Skeletal muscle satellite cell (primary cell): ENCODE measurements around the gene ZNF335.

ENCODE experiments used
- H3K27me3 ChIP-seq: 2 replicates; pipeline ENCODE4 v1.7.0; 2013; ENCODE audit warnings: low read length; ENCODE audit not compliant: control insufficient read depth, insufficient read depth
- H3K36me3 ChIP-seq: 2 replicates; pipeline ENCODE4 v1.7.0; 2013; ENCODE audit warnings: mild to moderate bottlenecking, control low read depth, low read length; ENCODE audit not compliant: insufficient read depth
- H3K4me1 ChIP-seq: 2 replicates; pipeline ENCODE4 v1.7.0; 2013; ENCODE audit warnings: low read length; ENCODE audit not compliant: control insufficient read depth, insufficient read depth
- H3K4me2 ChIP-seq: 2 replicates; pipeline ENCODE4 v1.7.0; 2013; ENCODE audit warnings: mild to moderate bottlenecking, low read length
- H3K4me3 ChIP-seq: 2 replicates; pipeline ENCODE4 v1.7.0; 2013; ENCODE audit warnings: low read length
- H3K9ac ChIP-seq: 2 replicates; pipeline ENCODE4 v1.7.0; 2013; ENCODE audit warnings: mild to moderate bottlenecking, low read depth, low read length, moderate library complexity
- H3K9me3 ChIP-seq: replicated peaks from 2 replicates; pipeline ENCODE4 v1.7.0; 2013; ENCODE audit warnings: mild to moderate bottlenecking, control low read depth, low read length

The ZNF335 gene

GRCh38 chr20:45981261-45981660 lies 9.3 kb upstream of the ZNF335 start:
- no peak overlapping the region for H3K4me3 ChIP-seq
- H3K9ac ChIP-seq = no peak overlapping the region
- no peaks in the 10 kb centered on the region for H3K36me3 ChIP-seq
- H3K4me2 ChIP-seq = no peak overlapping the region
- H3K4me1 ChIP-seq = no peaks in the 10 kb centered on the region
- H3K9me3 ChIP-seq = no peaks in the 10 kb centered on the region
- peaks cover 25% of the 10 kb centered on the region for H3K27me3 ChIP-seq

DNA sequence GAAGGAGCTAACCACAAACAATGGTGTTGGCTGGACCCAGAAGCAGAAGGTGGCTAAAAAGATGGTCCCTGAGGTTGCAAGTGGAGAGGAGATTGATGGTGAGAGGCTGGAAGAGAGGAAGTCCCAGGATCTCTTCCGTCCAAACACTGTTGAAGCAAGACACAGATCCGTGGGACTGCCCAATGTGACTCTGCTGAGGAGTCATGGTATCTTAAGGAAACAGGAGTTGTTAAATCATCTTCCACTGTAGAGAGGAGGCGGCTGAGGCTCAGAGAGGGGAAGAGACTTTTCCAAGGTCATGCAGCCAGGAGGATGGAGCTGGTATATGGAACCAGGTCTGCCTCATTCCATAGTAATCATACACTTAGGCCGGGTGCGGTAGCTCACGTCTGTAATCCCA lies 4.1 kb upstream of the ZNF335 start:
- no peaks in the 10 kb centered on the region for H3K36me3 ChIP-seq
- no peak overlapping the region for H3K4me2 ChIP-seq
- H3K27me3 ChIP-seq = peaks cover 13% of the 10 kb centered on the region
- H3K4me1 ChIP-seq = peaks cover 4% of the 10 kb centered on the region
- no peak overlapping the region for H3K9ac ChIP-seq
- H3K9me3 ChIP-seq = no peaks in the 10 kb centered on the region
- H3K4me3 ChIP-seq = no peak overlapping the region

DNA sequence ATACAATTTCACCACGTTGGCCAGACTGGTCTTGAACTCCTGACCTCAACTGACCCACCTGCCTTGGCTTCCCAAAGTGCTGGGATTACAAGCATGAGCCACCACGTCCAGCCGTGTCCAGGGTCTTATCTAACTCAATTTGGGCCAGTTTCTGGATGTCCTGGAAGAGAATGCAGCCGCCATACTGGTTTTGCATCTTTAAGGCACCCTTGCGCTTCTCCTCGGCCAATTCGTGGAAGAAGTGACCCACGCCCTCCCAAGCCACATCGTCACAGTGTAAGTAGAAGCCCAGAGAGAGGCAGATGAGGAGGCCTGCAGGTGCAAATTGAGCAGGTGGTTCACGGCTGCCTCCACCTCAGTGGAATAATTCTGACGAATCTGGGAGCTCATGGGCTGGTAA lies 3.7 kb upstream of the ZNF335 start:
- Histone ChIP-seq H3K9ac (no peak overlapping the region), H3K4me3 (no peak overlapping the region), H3K36me3 (no peaks in the 10 kb centered on the region), H3K9me3 (no peaks in the 10 kb centered on the region), H3K4me1 (peaks cover 5% of the 10 kb centered on the region), H3K27me3 (peaks cover 13% of the 10 kb centered on the region), H3K4me2 (no peak overlapping the region)

GRCh38 chr20:45974896-45975565 lies 3.0 kb upstream of the ZNF335 start:
- Histone ChIP-seq H3K4me2 (no peak overlapping the region), H3K9ac (no peak overlapping the region), H3K27me3 (peaks cover 13% of the 10 kb centered on the region), H3K9me3 (no peaks in the 10 kb centered on the region), H3K36me3 (no peaks in the 10 kb centered on the region), H3K4me1 (peaks cover 12% of the 10 kb centered on the region), H3K4me3 (no peak overlapping the region)

- H3K27me3 ChIP-seq = peaks cover 3% of the 10 kb centered on the region
- peak overlapping the region; percentile 99 for H3K9ac ChIP-seq
- no peaks in the 10 kb centered on the region for H3K9me3 ChIP-seq
- H3K36me3 ChIP-seq = peaks cover 16% of the 10 kb centered on the region
- H3K4me1 ChIP-seq = peaks cover 32% of the 10 kb centered on the region
- peak overlapping the region; percentile 88 for H3K4me2 ChIP-seq
- peak overlapping the region; percentile 98 for H3K4me3 ChIP-seq
Measured at GRCh38 chr20:45972500-45973183, 639 bp upstream of the ZNF335 start.

GRCh38 chr20:45971425-45971674 lies 653 bp downstream of the ZNF335 start:
- Histone ChIP-seq H3K9ac (peak overlapping the region; percentile 99), H3K9me3 (no peaks in the 10 kb centered on the region), H3K4me3 (peak overlapping the region; percentile 98)

DNA sequence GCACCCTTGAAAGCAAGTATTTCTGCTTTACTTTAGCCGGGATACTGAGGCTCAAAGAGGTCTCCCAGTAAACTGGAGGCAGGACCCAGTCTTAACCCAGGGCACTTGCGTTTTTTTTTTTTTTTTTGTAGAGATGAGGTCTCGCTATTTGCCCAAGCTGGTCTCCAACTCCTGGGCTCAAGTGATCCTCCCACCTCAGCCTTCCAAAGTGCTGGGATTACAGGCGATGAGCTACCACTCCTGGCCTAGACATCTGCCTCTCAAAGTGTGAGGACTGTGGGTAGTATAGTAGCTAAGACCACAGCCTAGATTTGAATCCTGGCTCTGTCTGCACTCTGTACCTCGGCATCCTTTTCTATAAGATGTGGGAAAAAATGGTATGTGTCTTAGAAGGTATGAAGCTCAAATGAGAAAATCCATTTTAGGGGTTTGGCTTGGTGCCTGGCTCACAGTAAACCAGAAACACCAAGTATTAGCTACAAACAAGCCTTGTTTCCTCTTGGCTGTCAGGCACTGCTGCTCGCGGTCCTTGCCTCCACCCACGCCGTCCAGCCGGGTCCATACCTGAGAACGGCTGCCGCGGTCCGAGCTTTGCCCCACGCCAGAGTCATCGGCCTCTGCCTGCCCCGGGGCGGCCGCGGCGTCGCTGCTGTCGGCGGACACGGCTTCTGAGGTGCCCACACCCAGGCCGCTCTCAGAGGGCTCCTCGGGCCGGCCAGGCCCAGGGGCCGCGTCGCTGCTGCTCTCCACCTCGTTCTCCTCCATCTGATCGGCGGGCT lies 1.2 kb downstream of the ZNF335 start:
- Histone ChIP-seq H3K27me3 (no peaks in the 10 kb centered on the region), H3K9me3 (no peaks in the 10 kb centered on the region), H3K9ac (peak overlapping the region; percentile 99), H3K4me3 (peak overlapping the region; percentile 98), H3K4me1 (peaks cover 32% of the 10 kb centered on the region), H3K4me2 (peak overlapping the region; percentile 88), H3K36me3 (peaks cover 27% of the 10 kb centered on the region)

More at GRCh38 chr20:45971425-45971674, 653 bp downstream of the ZNF335 start:
- Histone ChIP-seq H3K36me3 (peaks cover 24% of the 10 kb centered on the region), H3K27me3 (no peaks in the 10 kb centered on the region), H3K4me1 (peaks cover 32% of the 10 kb centered on the region), H3K4me2 (peak overlapping the region; percentile 88)

DNA sequence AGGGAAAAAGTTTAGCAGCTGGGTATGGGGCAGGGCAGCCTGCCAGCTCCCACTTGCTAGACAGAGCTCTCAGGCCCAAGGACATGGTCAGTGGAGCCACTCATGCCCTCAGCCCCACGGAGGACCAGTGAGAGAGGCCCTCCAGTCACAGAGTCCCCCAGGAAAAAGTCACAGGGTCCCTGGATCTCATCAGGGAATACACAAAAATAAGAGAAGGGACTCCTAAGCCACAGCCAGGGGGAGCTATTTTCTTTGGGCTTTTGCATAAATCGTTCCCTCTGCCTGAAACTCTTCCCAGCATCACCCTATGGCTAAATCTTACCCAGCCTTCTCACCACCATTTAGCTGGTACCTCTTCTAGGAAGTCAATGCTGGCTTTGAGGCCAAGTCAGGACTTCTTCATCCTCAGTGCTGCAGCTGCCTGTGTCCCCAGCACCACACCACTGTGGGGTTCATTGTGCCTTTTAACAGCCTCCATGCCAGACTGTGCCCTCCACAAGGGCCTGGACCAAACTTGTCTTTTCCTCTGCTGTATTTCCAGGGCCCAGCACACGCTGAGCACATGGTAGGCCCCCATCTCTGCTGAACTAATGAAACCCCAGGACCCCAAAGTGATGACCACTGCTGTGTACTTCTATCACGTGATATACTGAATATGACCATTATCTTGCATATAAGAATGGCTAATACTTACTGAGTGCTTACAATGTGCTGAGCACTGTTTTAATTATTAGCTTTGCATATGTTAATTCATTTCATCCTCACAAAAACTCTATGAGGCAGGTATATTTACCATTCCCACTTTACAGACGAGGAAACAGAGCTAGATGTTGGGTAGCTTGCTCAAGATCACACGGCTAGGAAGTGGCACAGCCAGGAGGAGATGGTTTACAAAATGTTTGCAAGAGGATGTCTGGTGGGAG lies 2.0 kb downstream of the ZNF335 start:
- Histone ChIP-seq H3K36me3 (peaks cover 32% of the 10 kb centered on the region), H3K4me3 (peak overlapping the region; percentile 98), H3K4me2 (peak overlapping the region; percentile 88), H3K27me3 (no peaks in the 10 kb centered on the region), H3K4me1 (peaks cover 32% of the 10 kb centered on the region), H3K9ac (peak overlapping the region; percentile 99), H3K9me3 (no peaks in the 10 kb centered on the region)

DNA sequence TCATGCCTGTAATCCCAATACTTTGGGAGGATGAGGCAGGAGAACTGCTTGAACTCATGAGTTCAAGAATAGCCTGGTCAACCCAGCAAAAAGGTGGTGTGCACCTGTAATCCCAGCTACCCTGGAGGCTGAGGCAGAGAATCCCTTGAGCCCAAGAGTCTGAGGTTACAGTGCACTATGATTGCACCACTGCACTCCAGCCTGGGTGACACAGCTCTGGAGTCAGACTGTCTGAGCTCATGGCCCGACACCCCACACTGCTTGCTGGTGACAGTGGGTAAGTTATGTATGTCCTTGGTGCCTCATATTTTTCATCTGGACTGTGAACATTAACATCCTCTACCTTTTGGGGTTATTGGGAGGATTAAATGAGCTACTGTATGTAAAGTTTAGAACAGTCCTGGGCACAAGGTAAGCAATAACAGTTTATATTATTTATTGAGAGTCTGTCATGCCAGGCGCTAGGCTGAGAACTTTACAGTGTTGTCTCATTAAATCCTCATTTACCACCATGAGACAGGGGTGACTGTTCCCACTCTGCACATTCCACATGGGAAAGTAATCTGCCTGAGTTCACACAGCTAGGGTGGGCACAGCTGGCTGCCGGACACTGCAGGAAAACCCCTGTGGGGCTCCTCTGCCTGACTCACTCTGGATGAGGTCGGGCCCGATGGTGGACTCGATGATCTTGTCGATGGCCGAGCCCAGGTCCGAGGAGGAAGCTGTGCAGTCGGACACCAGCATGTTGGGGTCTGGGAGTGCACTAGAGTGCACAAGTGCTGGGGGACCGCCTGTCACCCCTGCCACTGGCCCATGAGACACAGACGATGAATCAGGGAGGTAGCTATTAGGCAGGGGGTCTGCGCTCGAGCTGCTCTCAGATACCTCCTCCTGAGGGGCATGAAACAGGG lies 2.9 kb downstream of the ZNF335 start:
- H3K9me3 ChIP-seq = no peaks in the 10 kb centered on the region
- H3K9ac ChIP-seq = peak overlapping the region; percentile 99
- H3K36me3 ChIP-seq = peaks cover 39% of the 10 kb centered on the region
- peak overlapping the region; percentile 88 for H3K4me2 ChIP-seq
- no peaks in the 10 kb centered on the region for H3K27me3 ChIP-seq
- peaks cover 32% of the 10 kb centered on the region for H3K4me1 ChIP-seq
- H3K4me3 ChIP-seq = peak overlapping the region; percentile 98

DNA sequence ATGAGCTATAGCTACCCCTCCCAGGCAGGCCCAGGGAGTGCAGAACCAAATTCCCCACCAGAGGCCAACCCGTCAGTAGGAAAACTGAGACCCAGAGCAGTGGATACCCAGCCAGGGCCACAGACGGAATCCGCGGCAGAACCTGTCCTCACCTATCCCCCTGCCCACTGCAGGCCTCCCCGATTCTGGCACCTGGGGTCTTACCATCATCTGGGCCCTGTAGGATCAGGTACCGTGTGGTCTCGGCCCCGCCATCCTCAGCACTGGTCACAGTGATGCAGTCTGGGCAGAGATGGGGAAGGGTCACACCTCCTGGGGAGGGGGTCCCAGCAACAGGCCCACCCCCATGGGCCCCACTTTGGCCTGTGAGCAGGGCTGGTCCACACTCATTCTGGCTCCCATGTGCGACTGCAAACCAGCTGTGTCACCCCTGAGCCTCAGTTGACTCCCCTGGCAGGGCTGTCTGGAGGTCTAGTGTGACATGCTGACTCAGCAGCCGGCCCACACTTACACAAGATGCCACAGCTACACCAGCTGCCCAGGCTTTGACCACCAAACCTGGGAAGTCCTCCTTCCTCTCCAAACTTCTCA lies 3.8 kb downstream of the ZNF335 start:
- H3K9me3 ChIP-seq = no peaks in the 10 kb centered on the region
- H3K27me3 ChIP-seq = no peaks in the 10 kb centered on the region
- H3K9ac ChIP-seq = peak overlapping the region; percentile 99
- H3K36me3 ChIP-seq = peaks cover 48% of the 10 kb centered on the region
- no peak overlapping the region for H3K4me3 ChIP-seq
- H3K4me1 ChIP-seq = peaks cover 32% of the 10 kb centered on the region
- H3K4me2 ChIP-seq = peak overlapping the region; percentile 88
